B cell (primary cell): Measurements from ENCODE around the gene NTRK3. TPM values are rescaled to one million over a fixed set of nuclear protein-coding genes. Genes with fewer than 3 reads are reported as not detected.

ENCODE experiments used
- ATAC-seq: fragments of 200-7000 bp; cut with Tn5 transposase; one replicate; pipeline ENCODE4 v1.10.0; 2021; ENCODE audit warnings: low read depth, mild to moderate bottlenecking, moderate number of reproducible peaks, moderate library complexity
- CTCF ChIA-PET: fragments of 350-600 bp; sonication (Branson Sonifier 250); formaldehyde crosslinking; loops from one replicate; lab custom pipeline; 2021; ENCODE audit warnings: antibody characterized with exemption, inconsistent platforms; lab: Charles Lee
- POLR2A ChIA-PET: fragments of 350-600 bp; sonication (Branson Sonifier 250); formaldehyde crosslinking; loops from one replicate; lab custom pipeline; 2021; ENCODE audit warnings: antibody characterized with exemption; lab: Charles Lee
- DNase-seq: peaks from one replicate; pipeline ENCODE4 v3.0.0; 2013
- H2AFZ ChIP-seq: 2 replicates; pipeline ENCODE4 v1.6.1; 2012; ENCODE audit warnings: mild to moderate bottlenecking, low read depth, low read length; ENCODE audit not compliant: insufficient read depth, poor library complexity, severe bottlenecking
- H3K27ac ChIP-seq, 2 donors: 1 replicate in 1 of 2; 2 replicates in 1 of 2; pipeline ENCODE4 v1.5.1; 2012 to 2013; ENCODE audit warnings: low read length in 2 of 2, mild to moderate bottlenecking in 2 of 2, moderate library complexity in 1 of 2
- H3K27me3 ChIP-seq, 4 experiments: fragments of 200-600 bp in 1 of 4; sonication (generic) in 1 of 4; replicated peaks in 1 of 4; 1 replicate in 2 of 4; 2 replicates in 2 of 4; pipeline versions ENCODE4 v1.6.1 to v1.7.0; 2013 to 2016; ENCODE audit warnings: low read length in 3 of 4, mild to moderate bottlenecking in 2 of 4, mixed read lengths in 1 of 4, moderate library complexity in 1 of 4; ENCODE audit not compliant: insufficient read depth in 4 of 4, control insufficient read depth in 3 of 4; ENCODE audit errors: control extremely low read depth in 1 of 4
- H3K36me3 ChIP-seq, 2 experiments: replicated peaks in 1 of 2; 1 replicate in 1 of 2; 2 replicates in 1 of 2; pipeline versions ENCODE4 v1.6.1 to v1.7.1; 2013; ENCODE audit warnings: low read length in 1 of 2; ENCODE audit not compliant: insufficient read depth in 2 of 2, control insufficient read depth in 1 of 2; ENCODE audit errors: control extremely low read depth in 1 of 2, extremely low read depth in 1 of 2
- H3K4me1 ChIP-seq, 2 donors: fragments of 200-600 bp in 1 of 2; sonication (generic) in 1 of 2; 1 replicate in 1 of 2; 2 replicates in 1 of 2; pipeline versions ENCODE4 v1.5.1 to v1.6.1; 2013 to 2017; ENCODE audit warnings: low read length in 2 of 2; ENCODE audit not compliant: control insufficient read depth in 2 of 2, insufficient read depth in 2 of 2
- H3K4me2 ChIP-seq: replicated peaks from 2 replicates; pipeline ENCODE3; 2012; ENCODE audit warnings: mild to moderate bottlenecking, low read depth, low read length; ENCODE audit not compliant: poor library complexity, severe bottlenecking
- H3K4me3 ChIP-seq, 5 experiments: fragments of 200-600 bp in 1 of 5; sonication (generic) in 1 of 5; 1 replicate in 3 of 5; 2 replicates in 2 of 5; pipeline versions ENCODE4 v1.5.1 to v1.7.0; 2011 to 2016; ENCODE audit warnings: low read length in 4 of 5, mild to moderate bottlenecking in 4 of 5, low read depth in 2 of 5, control low read depth in 1 of 5, moderate library complexity in 1 of 5; ENCODE audit not compliant: insufficient read depth in 1 of 5; ENCODE audit errors: control extremely low read depth in 1 of 5, extremely low read depth in 1 of 5
- H3K79me2 ChIP-seq: fragments of 200-600 bp; sonication (generic); one replicate; pipeline ENCODE4 v1.6.0; 2016; ENCODE audit warnings: low read length; ENCODE audit not compliant: control insufficient read depth, insufficient read depth
- H3K9ac ChIP-seq: fragments of 200-600 bp; sonication (generic); 2 replicates; pipeline ENCODE4 v1.6.1; 2017; ENCODE audit warnings: mild to moderate bottlenecking, low read length, moderate library complexity
- H3K9me3 ChIP-seq, 3 donors: one replicate each; pipeline versions ENCODE4 v1.6.1 to v1.7.1; 2013; ENCODE audit warnings: low read length in 2 of 3; ENCODE audit not compliant: control insufficient read depth in 2 of 3, insufficient read depth in 1 of 3; ENCODE audit errors: control extremely low read depth in 1 of 3
- H4K20me1 ChIP-seq: 2 replicates; pipeline ENCODE4 v1.6.0; 2012; ENCODE audit warnings: mild to moderate bottlenecking, low read length; ENCODE audit not compliant: insufficient read depth, control insufficient read depth, poor library complexity, severe bottlenecking
- H3K27ac Mint-ChIP-seq: one replicate; pipeline ENCODE4 v1.8.0; 2021; ENCODE audit warnings: mixed read lengths
- H3K27me3 Mint-ChIP-seq: one replicate; pipeline ENCODE4 v1.8.0; 2021; ENCODE audit warnings: mixed read lengths
- H3K4me1 Mint-ChIP-seq: one replicate; pipeline ENCODE4 v1.8.0; 2021; ENCODE audit warnings: mixed read lengths
- H3K4me3 Mint-ChIP-seq: one replicate; pipeline ENCODE4 v1.8.0; 2021; ENCODE audit warnings: mixed read lengths
- H3K9me3 Mint-ChIP-seq: one replicate; pipeline ENCODE4 v1.8.0; 2022; ENCODE audit warnings: mixed read lengths; ENCODE audit not compliant: insufficient read depth
- CTCF ChIP-seq: fragments of 200-600 bp; IDR thresholded peaks from one replicate; pipeline ENCODE4 v1.8.0; 2022; ENCODE audit warnings: antibody characterized with exemption, mild to moderate bottlenecking
- EZH2 ChIP-seq: IDR thresholded peaks from 2 replicates; pipeline ENCODE4 v1.6.1; 2012; ENCODE audit warnings: borderline replicate concordance, low read depth, mild to moderate bottlenecking, moderate library complexity, low read length; ENCODE audit not compliant: insufficient read depth, poor library complexity, severe bottlenecking
- WGBS: methylation state at CpG from one replicate; pipeline ENCODE4 v1.1.5; 2013; ENCODE audit warnings: missing lambda C conversion rate; ENCODE audit not compliant: insufficient coverage; 5-methylcytosine and 5-hydroxymethylcytosine counted together
- intact Hi-C: fragments of 100-400 bp; cut with micrococcal nuclease; formaldehyde crosslinking; loops from one replicate; pipeline ENCODE4 v1.10.0; 2022
- polyA plus RNA-seq: library from polyadenylated mRNA; depleted of rRNA; stranded (reverse); fragments of >200 nt; gene quantifications from 2 replicates; pipeline ENCODE4 v1.2.3, GENCODE V29; 2012
- total RNA-seq, 2 donors: library from RNA; stranded (reverse); fragments of 120-200 nt in 1 of 2; gene quantifications; 1 replicate in 1 of 2; 2 replicates in 1 of 2; pipeline versions ENCODE4 v1.2.3 to v1.2.4, GENCODE V29; 2013 to 2022

Gene NTRK3
- total and polyA plus RNA-seq, 2 donors (not counting 1 experiment from before 2014, with no cell fraction given): not detected

DNA sequence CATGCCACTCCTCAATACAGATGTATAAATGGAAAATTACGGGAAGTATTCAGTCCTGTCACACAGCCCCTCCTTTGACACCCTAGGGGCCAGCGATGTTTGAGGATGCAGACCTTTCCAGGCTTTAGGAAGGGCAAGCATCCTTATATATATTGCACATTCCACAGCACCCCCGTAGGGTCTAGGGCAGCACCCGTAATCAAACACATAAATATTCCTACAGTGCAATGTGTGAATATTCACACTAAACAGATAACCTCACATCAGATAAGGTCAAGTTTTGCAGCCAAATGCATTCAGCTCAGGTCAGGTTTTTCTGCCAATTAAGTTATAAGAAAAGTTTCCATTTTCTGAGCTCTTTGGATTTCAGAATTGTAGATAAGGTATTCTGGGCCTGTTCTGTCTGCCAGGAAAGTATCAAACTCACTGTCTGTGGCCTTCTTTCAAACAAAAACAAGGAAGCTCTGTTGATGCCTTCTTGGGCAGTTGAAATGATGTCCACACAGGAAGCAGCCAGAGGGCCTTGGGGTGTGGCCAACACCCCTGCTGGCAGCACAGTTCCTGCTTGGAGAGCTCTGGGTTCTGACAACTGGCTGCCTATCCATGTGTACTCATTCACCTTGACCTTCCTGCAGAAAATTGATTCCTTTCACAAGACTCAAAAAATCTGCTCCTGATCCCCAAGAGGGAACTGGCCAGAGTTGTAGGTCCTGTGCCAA is 427.0 kb downstream of the NTRK3 start:
- Histone ChIP-seq H3K27ac (no peak overlapping the region), H3K4me1 (no peaks in the 10 kb centered on the region), H2AFZ (no peak overlapping the region), H3K4me2 (no peak overlapping the region), H3K9ac (no peak overlapping the region), H4K20me1 (no peaks in the 10 kb centered on the region), H3K79me2 (no peaks in the 10 kb centered on the region), H3K36me3 (no peaks in the 10 kb centered on the region), H3K9me3 (peaks cover 0 to 5% (median 0%) of the 10 kb centered on the region in 3 donors), H3K4me3 (no peak overlapping the region), H3K27me3 (no peaks in the 10 kb centered on the region)
- H3K4me1 Mint-ChIP-seq: no peaks in the 10 kb centered on the region
- DNase-seq (no peak), ATAC-seq (no peak)
- no peak overlapping the region for H3K27ac Mint-ChIP-seq
- WGBS: 83% methylated on average over 2 of the region's 4 CpGs
- CTCF ChIA-PET: no interaction called here
- H3K4me3 Mint-ChIP-seq: no peak overlapping the region
- intact Hi-C loops: no loop called here
- H3K9me3 Mint-ChIP-seq: peaks cover 2% of the 10 kb centered on the region
- no peaks in the 10 kb centered on the region for H3K27me3 Mint-ChIP-seq
- POLR2A ChIA-PET: no interaction called here
- TF ChIP-seq CTCF: no peak
- TF ChIP-seq EZH2: no peak

DNA sequence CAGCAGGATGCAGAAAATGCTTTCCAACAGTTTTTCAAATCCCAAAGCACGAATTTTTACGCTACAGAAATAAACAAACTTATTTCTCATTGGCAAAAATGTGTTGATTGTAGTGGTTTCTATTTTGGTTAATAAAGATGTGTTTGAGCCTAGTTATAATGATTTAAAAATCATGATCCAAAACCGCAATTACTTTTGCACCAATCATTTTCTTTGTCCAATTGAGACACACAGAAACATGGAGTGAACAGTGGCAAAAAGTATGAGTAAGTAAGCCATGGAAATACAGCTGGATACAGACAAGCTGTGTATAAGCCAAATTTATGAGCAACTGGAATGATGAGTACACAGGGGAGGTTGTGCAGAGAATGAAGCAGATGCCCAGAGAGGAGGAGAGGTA is 427.9 kb downstream of the NTRK3 start:
- H3K4me1 Mint-ChIP-seq: no peaks in the 10 kb centered on the region
- Histone ChIP-seq H3K79me2 (no peaks in the 10 kb centered on the region), H3K9me3 (peaks cover 0 to 5% (median 0%) of the 10 kb centered on the region in 3 donors), H3K27ac (no peak overlapping the region), H3K4me2 (no peak overlapping the region), H3K27me3 (no peaks in the 10 kb centered on the region), H3K4me1 (no peaks in the 10 kb centered on the region), H2AFZ (no peak overlapping the region), H3K4me3 (no peak overlapping the region), H4K20me1 (no peaks in the 10 kb centered on the region), H3K36me3 (no peaks in the 10 kb centered on the region), H3K9ac (no peak overlapping the region)
- ChIA-PET POLR2A (no interaction called here), CTCF (no interaction called here)
- intact Hi-C loops: no loop called here
- no peak for ATAC-seq
- no peak overlapping the region for H3K27ac Mint-ChIP-seq
- no peak for TF ChIP-seq EZH2
- no peak for TF ChIP-seq CTCF
- peaks cover 2% of the 10 kb centered on the region for H3K9me3 Mint-ChIP-seq
- DNase-seq: no peak
- no peaks in the 10 kb centered on the region for H3K27me3 Mint-ChIP-seq
- no peak overlapping the region for H3K4me3 Mint-ChIP-seq
- whole genome bisulfite sequencing: no CpG with 5 or more reads among the region's 3 CpGs
